HuH-7 (cell line): ENCODE results near the gene RIMBP2.

Source experiments
- DNase-seq: peaks from one replicate; pipeline ENCODE4 v3.0.0; 2011; ENCODE audit warnings: low spot score

The RIMBP2 gene

DNA sequence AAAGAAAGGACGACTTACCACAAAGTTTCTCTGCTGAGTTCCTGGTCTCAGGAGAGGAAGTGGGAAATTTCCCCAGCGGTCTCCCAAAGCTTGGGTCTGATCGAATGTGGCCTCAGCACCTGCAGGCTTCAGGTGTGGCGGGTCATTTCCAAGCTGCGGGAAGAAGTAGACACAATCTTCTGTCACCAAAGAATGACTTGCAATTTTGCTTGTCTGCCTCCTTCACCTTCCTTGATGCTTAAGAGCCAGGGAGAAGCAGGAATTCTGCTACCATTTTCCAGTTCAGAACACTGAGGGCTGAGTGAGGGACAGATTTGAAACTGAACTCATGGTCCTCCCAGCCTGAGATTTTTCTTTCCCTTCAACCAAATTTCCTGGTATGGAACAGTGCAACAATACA lies 87.8 kb downstream of the RIMBP2 start:
- DNase-seq, result no peak

DNA sequence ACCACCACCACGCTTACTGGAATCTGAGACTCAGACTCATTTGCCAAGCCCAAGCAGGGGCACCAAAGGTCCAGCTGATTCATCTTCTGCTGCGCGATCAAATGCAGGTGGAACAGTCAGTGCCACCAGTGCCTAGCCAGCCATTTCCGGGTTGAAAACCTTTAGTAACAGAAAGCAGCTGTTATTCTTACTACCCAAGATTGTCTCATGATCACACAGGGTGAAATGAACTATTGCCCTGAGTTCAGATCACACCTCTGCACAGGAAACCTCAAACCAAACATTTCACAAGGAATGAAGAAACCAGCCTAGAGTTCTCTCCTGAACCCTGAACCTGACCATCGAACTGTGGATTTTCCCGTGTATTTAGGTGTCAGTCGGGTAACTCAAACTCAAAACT lies 88.9 kb downstream of the RIMBP2 start:
- no peak for DNase-seq

DNA sequence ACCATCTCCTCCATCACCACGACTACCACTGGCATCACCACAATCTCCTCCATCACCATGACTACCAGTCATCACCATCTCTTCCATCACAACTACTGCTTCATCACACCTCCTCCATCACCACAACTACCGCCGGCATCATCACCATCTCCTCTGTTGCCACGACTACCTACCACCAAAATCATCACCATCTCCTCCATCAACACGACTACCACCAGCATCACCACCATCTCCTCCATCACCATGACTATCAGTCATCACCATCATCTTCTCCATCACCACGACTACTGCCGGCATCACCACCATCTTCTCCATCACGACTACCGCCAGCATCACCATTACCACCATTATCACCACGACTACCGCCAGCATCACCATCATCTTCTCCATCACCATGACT lies 89.5 kb downstream of the RIMBP2 start:
- DNase-seq, result no peak

DNA sequence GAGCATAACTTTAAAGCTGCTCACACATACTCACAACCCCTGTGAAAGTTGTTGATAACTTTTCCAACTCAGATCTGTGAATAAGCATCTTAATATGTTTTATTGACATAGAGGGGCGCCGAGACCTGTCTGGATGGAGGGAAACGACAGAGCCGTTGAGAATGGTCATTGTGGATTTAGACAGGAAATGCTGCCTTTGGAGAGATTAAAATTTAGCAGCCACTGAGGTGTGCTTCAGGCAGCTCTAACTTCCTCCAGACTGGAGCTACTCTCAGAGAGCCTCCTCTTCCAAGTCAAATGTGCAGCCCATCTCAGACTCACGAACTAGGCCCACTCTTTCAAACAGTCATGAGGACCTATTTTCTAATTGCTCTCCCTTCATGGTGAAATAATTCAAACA lies 90.9 kb downstream of the RIMBP2 start:
- DNase-seq, result no peak

DNA sequence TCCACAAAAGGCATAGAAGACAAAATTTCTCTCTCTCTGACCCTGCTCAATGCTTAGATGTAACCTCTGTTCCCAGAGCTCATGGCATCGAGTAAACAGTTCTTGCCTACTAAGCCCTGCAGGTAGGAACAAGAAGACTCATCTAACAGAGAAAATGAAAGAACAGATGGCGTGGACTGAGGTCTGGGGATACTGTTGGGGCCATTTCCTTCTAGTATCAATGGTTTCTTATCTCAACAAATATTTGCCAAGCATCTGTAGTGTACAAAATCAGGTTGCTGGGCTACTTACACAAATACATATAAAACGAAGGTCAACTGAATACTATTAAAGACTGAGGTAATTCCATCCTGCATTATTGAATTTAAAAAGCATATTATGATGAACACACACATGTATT lies 93.3 kb downstream of the RIMBP2 start:
- DNase-seq, result no peak

DNA sequence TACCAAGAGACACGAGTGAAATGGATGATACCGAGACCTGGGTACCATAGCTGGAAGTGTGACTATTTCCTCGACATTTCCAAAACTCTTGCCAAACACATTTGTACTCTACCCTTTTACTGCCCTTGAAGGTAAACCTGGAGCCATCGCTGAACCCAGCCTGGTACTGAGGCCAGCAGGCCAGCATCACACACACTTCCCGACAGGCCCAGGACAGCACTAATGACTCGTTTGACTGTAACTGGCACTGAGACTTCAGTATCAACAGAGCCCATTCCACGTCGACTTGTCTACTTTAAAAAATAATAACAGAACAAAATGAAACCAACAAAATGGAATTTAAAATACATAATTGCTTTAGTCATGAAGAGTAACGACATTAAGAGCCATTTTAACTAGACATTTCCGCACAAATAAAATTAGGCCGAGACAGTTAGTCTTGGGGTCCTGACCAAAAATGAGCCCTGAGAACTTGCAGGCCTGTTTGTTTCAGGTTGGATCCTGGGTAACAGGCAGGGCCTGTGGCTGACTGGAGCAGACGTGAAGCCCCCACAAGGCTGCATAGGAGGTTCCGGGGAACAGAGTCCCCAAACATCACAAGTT lies 94.3 kb downstream of the RIMBP2 start:
- no peak for DNase-seq

DNA sequence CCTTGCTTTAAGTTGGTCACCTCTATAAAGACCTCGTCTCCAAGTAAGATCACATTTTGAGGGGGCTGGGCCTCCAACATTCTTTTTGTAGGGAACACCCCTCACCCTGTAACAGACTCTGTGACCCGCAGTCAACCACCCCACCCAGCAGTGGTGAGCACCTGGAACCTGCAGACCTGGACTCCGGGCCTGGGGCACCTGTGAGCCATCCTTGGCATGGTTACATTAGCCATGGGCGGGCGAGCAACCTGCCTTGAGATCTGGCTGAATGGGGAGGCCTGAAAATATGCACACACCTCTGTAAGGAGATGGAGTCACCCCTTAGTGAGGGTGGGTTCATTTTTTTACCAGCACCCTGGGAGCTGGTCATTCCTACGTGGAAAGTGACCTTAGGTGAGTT lies 95.3 kb downstream of the RIMBP2 start:
- DNase-seq, result no peak

DNA sequence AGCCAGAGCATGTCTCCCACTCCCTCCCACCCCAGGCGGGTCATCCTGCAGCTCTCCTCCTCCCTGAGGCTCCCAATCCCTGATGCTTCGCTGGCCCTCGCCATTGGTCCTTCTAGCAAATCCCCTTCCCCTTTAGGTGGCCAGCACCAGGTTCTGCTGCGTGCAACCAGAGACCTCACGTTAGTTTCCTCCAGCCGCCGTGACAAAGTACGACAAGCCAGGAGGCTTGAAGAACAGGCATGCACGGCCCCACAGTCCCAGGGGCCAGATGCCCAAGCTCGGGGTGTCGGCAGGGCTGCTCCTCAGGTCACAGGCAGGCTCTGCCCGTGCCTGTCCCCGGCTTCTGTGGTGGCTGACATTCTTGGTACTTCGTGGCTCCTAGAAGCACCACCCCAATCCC lies 95.8 kb downstream of the RIMBP2 start:
- DNase-seq, result no peak

DNA sequence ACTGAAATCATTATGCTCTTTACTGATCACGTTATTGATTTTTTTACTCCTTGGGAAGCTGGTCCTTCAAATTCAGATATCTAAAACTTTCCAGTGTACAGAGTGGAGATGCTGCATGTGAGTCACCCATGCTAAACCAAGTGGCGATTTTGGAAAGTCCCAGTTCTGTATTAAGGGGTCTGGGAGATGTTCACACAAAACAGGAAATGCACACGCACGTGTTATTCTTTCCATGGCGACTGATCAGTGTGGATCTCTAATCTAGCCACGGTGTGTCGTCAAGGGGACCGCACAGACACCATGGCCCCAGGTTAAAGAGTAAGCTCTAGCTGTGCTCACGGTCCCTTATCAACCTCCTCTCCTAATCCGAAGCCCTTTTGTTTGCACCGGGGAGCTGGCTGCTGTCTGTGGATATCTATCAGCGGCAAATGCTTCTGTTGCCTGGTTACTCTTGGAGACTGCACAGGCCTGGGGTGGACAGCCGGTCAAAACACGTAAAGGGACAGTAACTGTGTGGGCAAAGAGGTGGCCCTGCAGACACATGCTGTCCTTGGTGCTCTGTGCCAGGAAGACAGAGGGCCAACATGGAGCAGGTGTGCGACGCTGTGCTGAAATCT lies 96.6 kb downstream of the RIMBP2 start:
- no peak for DNase-seq

DNA sequence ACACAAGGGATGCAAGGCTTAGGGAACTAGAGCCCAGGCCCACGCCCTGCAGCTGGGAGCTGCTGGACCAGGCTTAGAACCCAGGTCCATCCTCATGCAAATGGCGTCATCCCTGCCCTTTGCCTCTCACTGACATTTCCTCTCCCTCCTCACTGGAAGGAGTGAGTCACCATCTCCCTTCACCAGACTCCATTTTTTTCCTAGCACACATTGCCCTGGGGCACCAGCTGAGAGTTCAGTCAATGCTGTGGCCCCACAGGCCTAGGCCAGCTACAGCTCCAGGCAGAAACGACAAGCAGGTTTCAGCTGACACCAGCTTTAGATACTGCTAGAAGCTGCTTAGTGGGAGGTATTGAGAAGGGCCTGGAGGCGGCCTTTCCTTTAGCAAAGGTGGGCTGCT lies 98.9 kb downstream of the RIMBP2 start:
- no peak for DNase-seq

DNA sequence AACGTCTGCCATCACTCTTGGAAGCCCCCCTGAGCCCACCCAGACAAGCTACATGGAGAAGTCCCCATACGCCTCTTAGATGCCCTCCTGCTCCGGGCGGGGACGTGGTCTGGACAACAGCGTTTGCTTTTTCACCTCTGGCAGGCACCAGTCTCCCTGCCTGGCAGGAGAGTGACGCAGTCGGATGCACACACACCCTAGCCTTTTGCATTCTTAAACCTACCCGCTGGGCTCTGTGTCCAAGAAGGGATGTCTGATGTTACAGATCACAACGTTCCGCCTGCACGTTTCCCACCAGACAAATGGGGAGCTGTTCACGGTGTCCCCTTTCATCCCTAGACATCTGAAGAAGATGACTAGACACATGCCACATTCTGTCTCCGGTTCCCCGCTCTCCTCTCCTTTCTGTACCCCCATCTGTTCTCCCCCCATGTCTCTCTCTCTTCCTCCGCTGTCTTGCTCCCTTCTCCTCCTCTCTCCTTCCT lies 100.2 kb downstream of the RIMBP2 start:
- no peak for DNase-seq

DNA sequence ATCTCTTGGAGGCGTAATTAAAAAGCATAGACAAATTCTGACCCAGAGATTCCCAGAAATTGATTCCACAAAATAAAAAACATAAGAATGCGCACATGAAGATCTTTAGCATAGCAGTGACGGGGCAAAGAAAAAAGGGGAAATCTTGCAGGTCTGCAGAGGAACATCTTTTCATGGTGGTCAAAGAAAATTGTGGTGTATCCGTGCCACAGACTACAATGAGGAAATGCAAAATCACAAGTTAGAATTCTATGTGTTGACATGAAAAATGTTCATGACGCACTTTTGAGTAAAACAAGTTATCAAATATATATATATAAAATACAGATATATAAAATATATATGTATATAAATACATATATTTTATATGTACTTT lies 101.6 kb downstream of the RIMBP2 start:
- no peak for DNase-seq

DNA sequence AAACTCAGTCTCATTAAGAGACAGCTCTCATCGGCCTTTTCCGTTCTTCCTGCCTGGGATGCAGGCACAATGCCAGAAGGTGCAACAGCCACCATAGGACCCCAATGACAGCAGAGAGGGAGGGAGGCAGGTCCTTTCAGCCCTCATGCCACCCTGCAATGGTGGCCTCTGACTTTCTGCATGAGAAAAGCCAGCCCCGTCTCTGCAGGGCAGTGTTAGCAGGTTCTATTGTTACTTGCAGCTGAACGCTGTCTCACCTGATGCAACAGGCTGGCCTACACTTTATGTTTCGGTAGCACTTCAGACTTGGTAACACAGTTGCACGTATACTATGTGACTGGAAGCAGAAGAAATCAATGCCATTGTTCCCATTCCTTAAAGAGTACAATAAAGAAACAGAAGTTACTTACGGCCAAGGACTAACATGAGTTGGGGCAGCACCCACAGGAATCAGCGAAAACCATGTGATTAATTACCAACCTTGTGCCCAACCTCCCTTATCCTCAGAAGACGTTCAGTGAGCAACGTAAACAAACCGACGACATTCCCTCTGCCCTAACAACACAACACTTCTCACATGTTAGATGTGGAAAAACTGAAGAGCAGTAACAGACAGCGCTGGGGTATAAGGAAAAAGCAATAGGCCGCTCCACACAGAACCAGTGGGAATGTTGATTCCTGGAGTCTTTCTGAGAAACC lies 102.1 kb downstream of the RIMBP2 start:
- no peak for DNase-seq

DNA sequence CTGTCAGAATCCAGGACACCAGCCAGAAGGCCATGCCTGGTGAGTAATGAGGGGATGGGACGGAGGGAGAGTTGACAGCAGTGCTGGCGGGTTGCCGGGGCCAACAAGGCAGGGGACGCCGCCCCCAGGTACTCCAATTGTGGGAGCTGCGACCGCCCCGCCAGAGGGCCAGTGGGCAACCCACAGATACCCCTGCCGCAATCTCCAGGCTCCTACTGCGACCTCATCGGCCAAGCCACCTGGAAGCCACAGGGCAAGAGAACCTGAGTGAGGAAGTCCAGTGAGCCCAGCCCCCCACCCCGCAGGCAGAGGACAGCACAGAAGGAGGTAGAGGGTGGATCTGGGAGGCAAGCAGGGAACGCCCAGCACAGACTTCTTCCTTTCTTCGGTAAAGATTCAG lies 103.0 kb downstream of the RIMBP2 start:
- DNase-seq, result no peak

DNA sequence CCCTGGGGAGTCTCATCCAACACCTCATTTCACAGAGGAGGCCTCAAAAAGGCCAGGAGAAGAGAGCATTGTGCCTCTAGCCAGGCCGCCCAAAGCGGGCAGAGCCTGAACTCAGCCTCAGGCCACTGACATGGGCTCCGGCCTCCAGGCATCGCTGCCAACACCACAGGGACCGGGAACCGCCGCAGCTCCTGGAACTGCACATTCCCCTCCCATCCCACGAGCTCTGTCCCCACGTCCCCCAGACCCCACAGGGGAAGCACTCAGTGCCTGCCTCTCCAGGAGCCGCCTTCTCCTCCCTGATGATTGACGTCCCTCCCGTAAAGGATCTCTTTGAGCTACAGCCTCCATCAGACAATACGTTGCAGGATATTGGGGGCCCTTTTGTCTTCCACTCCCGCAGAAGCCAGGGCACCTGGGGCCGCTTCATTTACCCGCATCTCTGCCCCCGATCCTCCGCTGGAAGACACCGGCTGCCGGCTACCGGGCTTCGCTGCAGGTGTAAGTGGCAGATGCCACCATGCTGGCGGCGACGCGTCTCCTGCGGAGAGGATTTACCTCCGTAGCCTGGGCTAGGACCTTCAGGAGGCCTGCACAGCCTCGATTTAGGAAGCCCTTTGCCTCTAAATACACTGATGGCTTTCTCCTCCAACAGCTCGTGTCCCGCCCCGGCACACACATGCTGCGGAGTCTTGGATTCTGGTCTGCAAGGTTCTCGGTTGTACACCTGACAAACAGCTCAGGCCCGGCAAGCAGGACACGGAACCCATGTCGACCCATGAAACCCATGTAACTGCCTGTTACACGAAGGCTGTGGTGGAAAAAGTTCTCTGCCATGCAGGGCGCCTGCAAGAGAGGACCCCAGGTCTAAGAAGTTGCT lies 104.8 kb downstream of the RIMBP2 start:
- no peak for DNase-seq

DNA sequence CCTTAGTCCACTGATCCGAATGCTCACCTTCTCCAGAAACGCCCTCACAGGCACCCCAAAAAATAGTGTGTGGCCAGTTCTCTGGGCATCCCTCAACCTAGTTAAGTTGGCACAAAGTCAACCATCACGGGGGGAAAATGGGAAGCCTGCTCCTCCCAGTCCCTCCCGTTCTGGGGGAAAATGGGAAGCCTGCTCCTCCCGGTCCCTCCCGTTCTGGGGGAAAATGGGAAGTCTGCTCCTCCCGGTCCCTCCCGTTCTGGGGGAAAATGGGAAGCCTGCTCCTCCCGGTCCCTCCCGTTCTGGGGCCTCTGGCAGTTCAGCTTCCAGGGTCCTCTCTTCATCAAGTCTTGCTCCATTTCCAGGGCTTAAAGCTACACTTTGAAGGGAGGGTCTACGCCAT lies 106.1 kb downstream of the RIMBP2 start:
- DNase-seq, result no peak

DNA sequence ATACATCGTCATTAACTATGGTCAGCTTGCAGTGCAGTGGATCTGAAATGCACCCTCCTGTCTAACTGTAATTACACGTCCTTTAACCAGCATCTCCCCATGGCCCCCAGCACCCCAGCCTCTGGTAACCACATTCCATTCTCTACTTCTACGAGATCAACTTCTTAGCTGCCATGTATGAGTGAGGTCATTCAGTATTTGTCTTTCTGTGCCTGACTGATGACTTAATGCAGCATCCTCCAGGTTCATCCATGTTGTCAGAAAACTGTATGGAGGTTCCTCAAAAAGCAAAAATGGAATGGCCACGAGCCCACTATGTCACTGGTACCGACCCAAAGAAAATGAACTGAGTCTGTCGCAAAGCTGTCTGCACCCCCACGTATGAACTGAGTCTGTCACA lies 107.3 kb downstream of the RIMBP2 start:
- no peak for DNase-seq

DNA sequence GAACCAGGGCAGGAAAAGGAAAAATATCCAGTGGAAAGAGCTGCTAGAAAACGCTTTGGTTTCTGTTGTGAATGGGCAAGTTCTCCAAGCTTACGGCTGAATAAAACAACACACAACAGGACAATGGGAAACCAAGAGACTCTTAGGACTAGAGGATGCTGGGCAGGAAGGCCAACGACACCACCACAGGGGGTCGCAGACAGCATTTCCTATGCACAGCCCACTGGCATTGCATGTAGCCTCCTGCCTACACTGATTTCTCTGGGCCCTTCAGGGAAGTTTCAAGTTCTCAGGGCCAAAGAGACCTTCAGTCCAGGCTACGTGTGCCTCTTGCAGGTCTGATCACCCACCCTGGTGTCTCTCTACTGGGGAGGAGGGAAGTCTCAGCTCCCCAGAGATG lies 108.0 kb downstream of the RIMBP2 start:
- DNase-seq, result no peak

DNA sequence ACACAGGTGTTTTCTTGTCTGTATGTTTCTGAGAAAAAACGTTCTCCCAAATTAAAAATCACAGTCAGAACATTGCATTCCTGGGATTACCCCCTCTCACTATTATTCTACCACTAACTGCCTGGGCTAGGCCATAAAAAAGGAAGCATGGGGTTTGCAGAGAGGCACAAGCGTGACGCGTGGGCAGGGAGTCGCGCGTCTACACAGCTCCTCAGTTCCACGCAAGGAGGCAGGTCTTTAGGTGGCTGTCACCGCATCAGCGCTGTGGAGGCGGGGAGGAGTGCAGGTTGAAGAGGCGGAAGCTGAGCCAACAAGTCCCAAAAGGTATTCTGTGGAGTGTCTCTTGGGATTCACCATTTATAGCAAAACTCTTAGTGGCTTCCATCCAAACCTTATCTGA lies 109.9 kb downstream of the RIMBP2 start:
- no peak for DNase-seq

DNA sequence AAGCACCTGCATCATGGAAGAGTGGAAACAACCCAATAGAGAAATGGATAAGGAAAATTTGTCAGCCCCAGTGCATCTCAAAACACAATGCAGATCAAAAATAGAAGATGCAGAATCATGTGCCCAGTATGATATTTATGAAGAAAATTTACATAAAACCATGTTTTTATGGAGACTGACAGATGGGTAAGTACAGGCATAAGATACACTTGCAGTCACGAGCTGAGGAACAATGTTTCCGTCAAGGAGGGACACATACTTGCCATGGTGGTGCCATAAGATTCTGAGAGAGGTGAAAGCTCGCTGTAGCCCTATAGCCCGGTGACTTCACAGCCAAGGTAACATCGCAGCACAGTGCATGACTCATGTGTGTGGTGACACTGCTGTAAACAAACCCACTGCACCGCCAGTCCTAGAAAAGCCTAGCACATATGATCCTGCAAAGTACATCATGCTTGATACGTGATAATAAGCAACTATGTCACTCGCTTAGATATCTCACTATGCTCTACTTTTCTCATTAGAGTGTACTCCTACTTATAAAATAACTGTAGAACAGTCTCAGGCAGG lies 112.6 kb downstream of the RIMBP2 start:
- no peak for DNase-seq

DNA sequence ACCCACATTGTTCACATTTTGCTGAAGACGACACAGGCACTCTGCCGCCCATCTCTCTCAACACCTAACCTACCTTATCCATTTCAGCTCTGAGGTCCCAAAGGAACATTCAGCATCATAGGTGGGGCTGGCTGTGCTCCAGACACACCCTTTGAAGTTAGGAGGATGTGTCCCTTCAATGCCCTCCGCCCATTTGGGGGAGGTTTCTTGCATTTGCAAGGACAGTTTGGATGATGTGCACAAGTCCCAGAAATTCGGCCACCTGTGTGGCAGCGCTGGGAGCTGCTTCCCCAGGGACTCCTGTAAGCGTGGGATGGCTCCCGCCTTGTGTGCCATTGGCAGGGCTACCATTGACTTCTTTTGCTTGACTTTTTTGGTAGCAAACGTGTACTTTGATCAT lies 113.8 kb downstream of the RIMBP2 start:
- no peak for DNase-seq

DNA sequence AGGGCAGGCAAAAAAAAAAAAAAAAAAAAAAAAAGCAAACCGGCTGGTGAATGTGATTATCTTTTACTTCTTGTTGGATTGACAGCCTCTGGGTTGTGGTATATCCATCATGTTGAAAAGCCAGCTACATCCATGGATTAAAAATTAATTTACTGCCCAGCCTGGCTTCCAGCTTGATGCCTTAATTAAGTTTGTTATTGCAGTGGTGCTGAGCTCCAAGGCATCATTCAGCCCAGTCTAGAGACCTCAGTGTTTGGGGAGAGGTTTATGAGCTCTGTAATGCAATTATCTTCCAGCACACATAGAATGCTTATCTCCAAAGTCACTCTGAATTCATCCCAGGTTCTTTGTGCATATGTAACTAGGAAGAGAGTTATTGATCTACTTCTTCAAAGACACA lies 114.8 kb downstream of the RIMBP2 start:
- DNase-seq, result no peak
